ENCODE results near the gene LHX1. TPM values are rescaled to one million over a fixed set of nuclear protein-coding genes. Genes with fewer than 3 reads are reported as not detected.

The LHX1 gene
- polyA plus RNA-seq, 5 donors, result 0.31 TPM; not detected in 4

GRCh38 chr17:36951084-36951789 is 14.0 kb downstream of the LHX1 start:
- no peak for DNase-seq

GRCh38 chr17:36971508-36971907 is 34.2 kb downstream of the LHX1 start:
- no peak for DNase-seq

GRCh38 chr17:36972186-36972700 is 35.0 kb downstream of the LHX1 start:
- DNase-seq, result no peak

GRCh38 chr17:36972905-36973304 is 35.6 kb downstream of the LHX1 start:
- no peak for DNase-seq

GRCh38 chr17:36975922-36976515 is 38.7 kb downstream of the LHX1 start:
- no peak for DNase-seq

- DNase-seq, result no peak
Observed at GRCh38 chr17:36977066-36977465, 39.8 kb downstream of the LHX1 start.

GRCh38 chr17:36977568-36977967 is 40.3 kb downstream of the LHX1 start:
- DNase-seq, result no peak

- no peak for DNase-seq
Observed at GRCh38 chr17:36978810-36979564, 41.7 kb downstream of the LHX1 start.

- no peak for DNase-seq
Observed at GRCh38 chr17:36979565-36979941, 42.3 kb downstream of the LHX1 start.

GRCh38 chr17:36980280-36980761 is 43.0 kb downstream of the LHX1 start:
- no peak for DNase-seq

GRCh38 chr17:36983618-36984017 is 46.3 kb downstream of the LHX1 start:
- DNase-seq, result no peak

- DNase-seq, result no peak
Observed at GRCh38 chr17:36989173-36989572, 51.9 kb downstream of the LHX1 start.

- DNase-seq, result no peak
Observed at GRCh38 chr17:36992701-36993100, 55.4 kb downstream of the LHX1 start.

GRCh38 chr17:36993227-36993626 is 56.0 kb downstream of the LHX1 start:
- DNase-seq, result no peak

Other genes with a start within 250 kb of the LHX1 start
- 10 to 100 TPM; 30.3 to 39.3 (median 37.8) TPM for gene AATF, start 11.5 kb downstream of the LHX1 start, polyA plus RNA-seq (ENCODE audit: insufficient read depth in 1 of 5, insufficient read length in 5 of 5, low replicate concordance in 1 of 5)